ENCODE measurements around the gene HEPN1. TPM values are rescaled to one million over a fixed set of nuclear protein-coding genes. Genes with fewer than 3 reads are reported as not detected.

Gene HEPN1
- total and polyA plus RNA-seq, 10 of the 15 experiments (the other 5 are each of a cell fraction or from before 2014, with no cell fraction given): not detected

DNA sequence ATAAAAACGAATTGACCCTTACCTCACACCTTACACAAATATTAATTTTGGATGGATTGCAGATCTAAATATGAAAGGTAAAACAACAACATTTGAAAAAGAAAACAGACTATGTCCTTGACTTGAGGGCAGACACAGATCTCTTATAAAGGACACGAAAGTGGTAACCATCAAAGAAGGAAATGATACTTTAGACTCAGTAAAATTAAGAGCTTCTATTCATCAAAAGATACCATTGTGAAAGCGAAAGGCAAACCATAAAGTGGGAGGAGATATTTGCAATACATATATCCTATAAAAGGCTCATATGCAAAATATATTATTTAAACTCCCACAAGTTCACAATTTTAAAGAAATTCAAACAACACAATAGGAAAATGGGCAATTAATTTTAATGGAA is 11.7 kb downstream of the HEPN1 start (continued):
- TF ChIP-seq, protein P1, sequence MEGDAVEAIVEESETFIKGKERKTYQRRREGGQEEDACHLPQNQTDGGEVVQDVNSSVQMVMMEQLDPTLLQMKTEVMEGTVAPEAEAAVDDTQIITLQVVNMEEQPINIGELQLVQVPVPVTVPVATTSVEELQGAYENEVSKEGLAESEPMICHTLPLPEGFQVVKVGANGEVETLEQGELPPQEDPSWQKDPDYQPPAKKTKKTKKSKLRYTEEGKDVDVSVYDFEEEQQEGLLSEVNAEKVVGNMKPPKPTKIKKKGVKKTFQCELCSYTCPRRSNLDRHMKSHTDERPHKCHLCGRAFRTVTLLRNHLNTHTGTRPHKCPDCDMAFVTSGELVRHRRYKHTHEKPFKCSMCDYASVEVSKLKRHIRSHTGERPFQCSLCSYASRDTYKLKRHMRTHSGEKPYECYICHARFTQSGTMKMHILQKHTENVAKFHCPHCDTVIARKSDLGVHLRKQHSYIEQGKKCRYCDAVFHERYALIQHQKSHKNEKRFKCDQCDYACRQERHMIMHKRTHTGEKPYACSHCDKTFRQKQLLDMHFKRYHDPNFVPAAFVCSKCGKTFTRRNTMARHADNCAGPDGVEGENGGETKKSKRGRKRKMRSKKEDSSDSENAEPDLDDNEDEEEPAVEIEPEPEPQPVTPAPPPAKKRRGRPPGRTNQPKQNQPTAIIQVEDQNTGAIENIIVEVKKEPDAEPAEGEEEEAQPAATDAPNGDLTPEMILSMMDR (IDR thresholded peaks at IDR 0.05 in 2 of 3, conservative IDR thresholded peaks at IDR 0.05 in 1 of 3; ENCODE audit: control insufficient read depth in 2 of 3, extremely low read depth in 1 of 3, insufficient read depth in 1 of 3, low read depth in 3 of 3, low read length in 3 of 3): no peak
- TF ChIP-seq BCLAF1 (IDR thresholded peaks at IDR 0.05) (no peak), POLR2A (IDR thresholded peaks at IDR 0.05; ENCODE audit: low read depth, low read length) (no peak), TAF1 (IDR thresholded peaks at IDR 0.05; ENCODE audit: borderline replicate concordance, low read depth, low read length) (no peak), FOS (IDR thresholded peaks at IDR 0.05; ENCODE audit: borderline replicate concordance, extremely low read depth, insufficient read length) (no peak), ZNF207 (IDR thresholded peaks at IDR 0.05; ENCODE audit: borderline replicate concordance) (no peak), ESRRA (IDR thresholded peaks at IDR 0.05; ENCODE audit: low read length) (peak; percentile 13; the same call in 1 of the 2 replicates), PRDM15 (CRISPR knock-in tag; IDR thresholded peaks at IDR 0.05) (no peak), RUNX3 (IDR thresholded peaks at IDR 0.05; ENCODE audit: low read length) (0 out of 2 replicates have a peak, but pooled peaks have one; percentile 7), RELB (IDR thresholded peaks at IDR 0.05; ENCODE audit: low read depth) (0 out of 2 replicates have a peak, but pooled peaks have one; percentile 12), CBX3 (IDR thresholded peaks at IDR 0.05; ENCODE audit: borderline replicate concordance, low read depth) (no peak), CBX5 (IDR thresholded peaks at IDR 0.05; ENCODE audit: low read depth) (no peak), TCF12 (IDR thresholded peaks at IDR 0.05; ENCODE audit: low read depth, low read length) (no peak), ZBTB40 (IDR thresholded peaks at IDR 0.05; ENCODE audit: borderline replicate concordance) (0 out of 2 replicates have a peak, but pooled peaks have one; percentile 16), RELA (IDR thresholded peaks at IDR 0.05; ENCODE audit: borderline replicate concordance, partially characterized antibody) (no peak), IKZF2 (IDR thresholded peaks at IDR 0.05) (no peak)

Measured in GM12878 (cell line).